Upper lobe of left lung (tissue), 4 donors: ENCODE results near the gene TCERG1.

ENCODE experiments used
- POLR2A ChIP-seq, 4 donors: fragments of 450-650 bp; IDR thresholded peaks; one replicate each; pipeline ENCODE4 v1.5.1; 2016 to 2017; ENCODE audit warnings: antibody characterized with exemption in 4 of 4, mild to moderate bottlenecking in 2 of 4
- POLR2AphosphoS5 ChIP-seq, 2 donors: sonication (generic); formaldehyde crosslinking; IDR thresholded peaks; one replicate each; pipeline ENCODE4 v1.5.1; 2017; ENCODE audit warnings: antibody characterized with exemption in 2 of 2
- TF ChIP-seq, protein P1 (sequence below), 6 experiments: fragments of 450-650 bp in 4 of 6; fragments of 200-600 bp in 2 of 6; sonication (generic) in 2 of 6; IDR thresholded peaks; one replicate each; pipeline ENCODE4 v1.5.1; 2016 to 2019; ENCODE audit warnings: antibody characterized with exemption in 6 of 6

DNA sequence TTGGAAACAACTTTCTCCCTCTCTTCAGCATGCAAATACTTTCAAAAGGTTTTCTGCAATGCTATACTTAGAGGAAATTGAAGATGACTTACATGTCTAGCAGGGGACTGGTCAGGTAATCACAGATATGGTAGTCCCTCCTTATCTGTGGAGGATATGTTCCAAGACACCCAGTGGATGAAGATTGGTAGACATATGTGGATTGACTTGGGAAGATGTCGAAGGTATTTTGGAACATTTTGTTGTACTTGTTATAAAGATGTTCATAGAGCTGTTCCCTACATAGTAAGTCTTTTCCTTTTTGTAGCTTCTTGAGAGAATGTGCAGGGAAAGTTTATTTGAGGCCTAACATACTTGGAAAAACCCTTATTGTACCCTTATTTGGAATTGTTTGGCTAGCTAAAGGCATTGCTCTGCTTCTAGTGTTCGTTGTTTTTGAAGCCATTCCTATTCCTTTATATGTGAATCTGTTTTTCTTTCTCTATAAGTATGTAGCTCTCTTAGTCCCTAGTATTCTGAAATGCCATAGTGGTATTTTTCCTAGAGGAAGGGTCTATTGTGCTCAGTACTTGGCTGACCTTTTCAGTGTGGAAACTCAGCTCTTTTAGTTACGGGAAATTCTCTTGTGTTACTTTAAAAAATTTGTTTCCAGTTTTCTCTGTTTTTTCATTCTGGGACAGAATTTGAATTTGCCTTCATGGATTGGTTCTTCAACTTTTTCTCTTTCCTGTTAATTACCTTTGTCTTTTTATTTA, 43.1 kb downstream of the TCERG1 start:
- TF ChIP-seq, protein P1, sequence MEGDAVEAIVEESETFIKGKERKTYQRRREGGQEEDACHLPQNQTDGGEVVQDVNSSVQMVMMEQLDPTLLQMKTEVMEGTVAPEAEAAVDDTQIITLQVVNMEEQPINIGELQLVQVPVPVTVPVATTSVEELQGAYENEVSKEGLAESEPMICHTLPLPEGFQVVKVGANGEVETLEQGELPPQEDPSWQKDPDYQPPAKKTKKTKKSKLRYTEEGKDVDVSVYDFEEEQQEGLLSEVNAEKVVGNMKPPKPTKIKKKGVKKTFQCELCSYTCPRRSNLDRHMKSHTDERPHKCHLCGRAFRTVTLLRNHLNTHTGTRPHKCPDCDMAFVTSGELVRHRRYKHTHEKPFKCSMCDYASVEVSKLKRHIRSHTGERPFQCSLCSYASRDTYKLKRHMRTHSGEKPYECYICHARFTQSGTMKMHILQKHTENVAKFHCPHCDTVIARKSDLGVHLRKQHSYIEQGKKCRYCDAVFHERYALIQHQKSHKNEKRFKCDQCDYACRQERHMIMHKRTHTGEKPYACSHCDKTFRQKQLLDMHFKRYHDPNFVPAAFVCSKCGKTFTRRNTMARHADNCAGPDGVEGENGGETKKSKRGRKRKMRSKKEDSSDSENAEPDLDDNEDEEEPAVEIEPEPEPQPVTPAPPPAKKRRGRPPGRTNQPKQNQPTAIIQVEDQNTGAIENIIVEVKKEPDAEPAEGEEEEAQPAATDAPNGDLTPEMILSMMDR (IDR thresholded peaks at IDR 0.05), result no peak
- TF ChIP-seq POLR2A (IDR thresholded peaks at IDR 0.05) (no peak), POLR2AphosphoS5 (IDR thresholded peaks at IDR 0.05) (no peak)
